Brain pericyte (primary cell): Measurements from ENCODE around the gene HNRNPLL.
"Not testable (repeated sequence)": the region's sequence is repeated elsewhere in the genome, so short reads cannot be mapped to it uniquely, and the experiment has no call there.

Experiments
- DNase-seq: peaks from one replicate; pipeline ENCODE4 v3.0.0-alpha.2; 2012; ENCODE audit warnings: low read depth, low spot score

Gene HNRNPLL

DNA sequence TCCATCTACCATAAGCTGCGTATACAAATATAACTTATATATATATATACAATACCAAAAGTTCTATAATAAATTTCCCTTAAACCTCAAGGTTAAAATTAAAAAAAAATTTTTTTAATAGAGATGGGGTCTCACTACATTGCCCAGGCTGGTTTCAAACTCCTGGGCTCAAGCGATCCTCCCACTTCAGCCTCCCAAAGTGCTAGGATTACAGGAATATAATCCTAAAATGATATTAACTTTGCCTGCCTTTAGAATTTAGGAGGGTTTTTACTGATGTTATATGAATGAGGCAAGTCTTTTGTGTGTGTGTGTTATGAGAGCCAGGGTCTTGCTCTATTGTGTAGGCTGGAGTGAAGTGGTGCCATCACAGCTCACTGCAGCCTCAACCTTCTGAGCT lies 49.2 kb downstream of the HNRNPLL start:
- DNase-seq = no peak

DNA sequence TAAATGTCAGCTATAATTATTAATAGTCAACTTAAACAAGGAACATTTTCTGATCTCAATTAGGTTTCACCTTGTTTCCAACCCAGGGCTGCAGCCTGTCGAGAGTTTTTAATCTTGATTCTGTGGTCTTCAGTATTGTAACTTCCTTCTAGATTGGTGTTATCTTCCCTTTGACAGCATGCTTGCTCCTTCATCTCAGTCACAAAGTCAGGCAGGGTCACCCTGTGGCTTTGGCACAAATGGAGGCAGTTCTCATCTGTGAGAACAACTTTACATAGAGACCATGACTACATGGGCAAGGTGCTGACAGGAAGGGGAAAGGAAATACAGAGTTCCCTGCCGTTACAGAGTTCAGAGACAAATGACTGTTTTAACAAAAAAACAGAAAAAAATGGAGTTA lies 50.5 kb downstream of the HNRNPLL start:
- no peak for DNase-seq

DNA sequence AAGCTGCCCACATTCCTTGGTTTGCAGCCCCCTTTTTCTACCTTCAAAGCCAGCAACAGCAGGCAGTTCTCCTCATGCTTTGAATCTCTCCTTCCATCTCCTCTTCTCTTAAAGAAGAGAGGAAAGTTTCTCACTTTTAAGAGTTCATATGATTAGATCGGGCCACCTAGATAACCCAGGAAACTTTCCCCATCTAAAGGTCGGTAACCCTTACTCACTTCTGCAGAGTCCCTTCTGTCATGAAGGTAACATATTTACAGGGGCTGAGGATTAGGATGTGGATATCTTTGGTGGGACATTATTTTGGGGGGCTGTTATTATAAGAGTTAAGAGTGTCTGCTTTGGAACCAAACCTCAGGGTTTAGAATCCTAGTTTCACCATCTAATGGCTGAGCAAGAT lies 51.0 kb downstream of the HNRNPLL start:
- DNase-seq = no peak

DNA sequence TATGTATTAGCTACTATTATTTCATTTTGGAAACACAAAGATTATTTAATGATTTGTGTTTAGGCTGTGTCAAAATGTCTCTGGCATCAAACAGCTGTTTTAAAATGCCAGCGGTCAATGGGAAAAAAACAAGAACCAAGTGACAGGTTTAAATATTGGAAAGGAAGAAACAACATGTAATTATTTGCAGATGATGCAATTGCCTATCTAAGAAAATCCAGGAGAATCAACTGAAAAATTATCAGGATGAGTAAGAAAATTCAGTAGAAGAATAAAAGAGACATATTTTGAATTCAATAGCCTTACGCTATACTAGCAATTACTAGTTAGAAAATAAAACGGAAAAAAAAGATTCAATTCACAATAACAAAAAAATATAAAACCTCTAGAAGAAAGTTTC lies 51.6 kb downstream of the HNRNPLL start:
- no peak for DNase-seq

DNA sequence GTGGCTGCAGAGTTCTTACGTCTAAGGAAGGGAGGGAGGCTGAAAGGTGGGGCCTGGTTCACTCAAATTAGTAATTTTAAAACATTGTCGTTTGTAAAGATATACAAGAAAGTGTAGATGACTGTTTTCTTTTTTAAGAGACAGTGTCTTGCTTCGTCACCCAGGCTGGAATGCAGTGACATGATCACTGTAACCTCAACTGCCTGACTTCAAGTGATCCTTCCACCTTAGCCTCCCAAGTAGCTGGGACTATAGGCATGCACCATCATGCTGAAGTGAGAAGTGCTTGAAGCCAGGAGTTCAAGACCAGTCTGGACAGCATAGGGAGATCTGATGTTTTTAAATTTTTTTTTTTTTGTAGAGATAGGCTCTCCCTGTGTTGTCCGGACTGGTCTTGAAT lies 52.9 kb downstream of the HNRNPLL start:
- no peak for DNase-seq

DNA sequence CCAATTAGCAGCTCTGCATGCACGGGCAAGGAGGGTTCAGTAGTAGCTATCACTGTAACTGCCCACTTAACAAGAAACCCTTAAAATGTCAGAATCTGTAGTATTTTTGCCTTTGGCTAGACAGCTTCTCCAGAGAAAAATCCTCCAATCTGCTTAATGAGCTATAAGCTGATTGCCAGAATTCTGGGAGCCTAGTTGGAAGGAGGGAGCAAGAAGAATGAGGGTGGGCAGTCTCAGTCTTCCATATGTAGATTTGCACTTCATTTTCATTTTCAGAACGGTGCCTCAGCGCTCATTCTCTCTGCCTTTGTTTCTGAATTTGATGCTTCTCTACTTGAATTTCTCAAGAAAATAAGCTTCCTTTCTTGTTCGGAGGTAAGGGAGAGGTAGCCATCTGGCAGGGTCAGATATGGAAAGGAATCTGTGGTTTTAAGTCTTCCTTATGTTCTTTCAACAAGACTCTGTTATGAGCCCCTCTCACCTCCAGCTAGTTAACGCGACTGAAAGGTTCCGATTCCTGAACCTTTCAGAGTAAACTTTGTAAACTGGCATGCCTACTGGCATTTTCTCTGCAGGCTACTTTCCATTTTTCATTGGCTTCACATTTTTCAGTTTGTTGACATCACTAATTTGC lies 53.5 kb downstream of the HNRNPLL start:
- DNase-seq = no peak

DNA sequence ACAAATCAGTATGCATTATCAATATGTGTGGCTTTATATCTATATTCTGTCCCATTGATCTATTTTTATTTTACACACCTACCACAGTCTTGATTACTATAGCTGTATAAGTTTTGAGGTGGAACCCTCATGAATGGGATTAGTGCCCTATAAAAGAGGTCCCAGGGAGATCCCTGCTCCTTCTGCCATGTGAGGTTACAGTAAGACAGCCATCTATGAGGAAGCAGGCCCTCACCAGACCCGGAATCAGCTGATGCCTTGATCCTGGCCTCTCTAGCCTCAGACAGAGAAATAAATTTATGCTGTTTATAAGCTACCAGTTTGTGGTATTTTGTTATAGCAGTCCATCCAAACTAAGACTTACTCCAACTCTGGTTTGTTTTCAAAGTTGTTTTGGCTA lies 54.9 kb downstream of the HNRNPLL start:
- no peak for DNase-seq

DNA sequence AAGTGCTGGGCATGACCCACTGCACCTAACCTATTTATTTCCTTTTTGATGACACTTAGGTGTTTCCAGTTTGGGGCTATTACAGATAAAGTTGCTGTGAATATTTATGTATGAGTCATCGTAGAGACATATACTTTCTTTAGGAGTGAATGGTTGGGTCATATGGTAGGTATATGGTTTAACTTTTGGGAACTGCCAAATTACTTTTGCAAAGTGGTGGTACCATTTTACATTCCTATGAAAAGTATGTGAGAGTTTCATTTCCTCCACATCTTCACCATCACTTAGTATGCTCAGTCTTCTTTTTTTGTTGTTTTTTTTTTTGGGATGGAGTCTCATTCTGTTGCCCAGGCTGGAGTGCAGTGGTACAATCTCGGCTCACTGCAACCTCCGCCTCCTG lies 56.1 kb downstream of the HNRNPLL start:
- DNase-seq = no peak

DNA sequence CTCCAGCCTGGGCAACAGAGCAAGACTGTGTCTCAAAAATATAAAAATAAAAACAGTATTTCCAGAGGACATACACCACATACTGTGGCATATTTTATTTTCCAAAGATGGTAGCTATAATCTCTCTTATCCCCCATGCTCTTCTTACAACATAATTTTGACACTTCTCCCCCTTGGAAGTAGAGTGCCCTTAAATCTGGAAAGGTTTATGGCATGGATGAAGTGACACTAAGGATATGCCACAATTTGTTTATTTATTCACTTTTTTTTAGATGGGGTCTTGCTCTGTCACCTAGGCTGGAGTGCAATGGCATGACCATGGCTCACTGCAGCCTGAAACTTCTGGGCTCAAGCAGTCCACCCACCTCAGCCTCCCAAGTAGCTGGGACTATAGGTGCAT lies 56.7 kb downstream of the HNRNPLL start:
- DNase-seq = no peak

DNA sequence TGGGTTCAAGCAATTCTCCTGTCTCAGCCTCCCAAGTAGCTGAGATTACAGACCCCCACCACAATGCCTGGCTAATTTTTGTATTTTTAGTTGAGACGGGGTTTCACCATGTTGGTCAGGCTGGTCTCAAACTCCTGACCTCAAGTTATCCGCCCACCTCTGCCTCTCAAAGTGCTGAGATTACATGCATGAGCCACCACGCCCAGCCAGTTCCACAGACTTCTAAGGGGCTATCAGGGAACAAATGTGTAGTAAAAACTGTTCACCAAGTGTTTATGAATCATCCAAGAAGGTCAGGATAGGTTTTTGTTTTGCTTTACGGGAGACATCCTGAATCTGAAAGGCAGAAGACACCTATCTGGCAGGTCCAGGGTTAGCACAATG lies 60.5 kb downstream of the HNRNPLL start:
- not testable (repeated sequence) for DNase-seq

DNA sequence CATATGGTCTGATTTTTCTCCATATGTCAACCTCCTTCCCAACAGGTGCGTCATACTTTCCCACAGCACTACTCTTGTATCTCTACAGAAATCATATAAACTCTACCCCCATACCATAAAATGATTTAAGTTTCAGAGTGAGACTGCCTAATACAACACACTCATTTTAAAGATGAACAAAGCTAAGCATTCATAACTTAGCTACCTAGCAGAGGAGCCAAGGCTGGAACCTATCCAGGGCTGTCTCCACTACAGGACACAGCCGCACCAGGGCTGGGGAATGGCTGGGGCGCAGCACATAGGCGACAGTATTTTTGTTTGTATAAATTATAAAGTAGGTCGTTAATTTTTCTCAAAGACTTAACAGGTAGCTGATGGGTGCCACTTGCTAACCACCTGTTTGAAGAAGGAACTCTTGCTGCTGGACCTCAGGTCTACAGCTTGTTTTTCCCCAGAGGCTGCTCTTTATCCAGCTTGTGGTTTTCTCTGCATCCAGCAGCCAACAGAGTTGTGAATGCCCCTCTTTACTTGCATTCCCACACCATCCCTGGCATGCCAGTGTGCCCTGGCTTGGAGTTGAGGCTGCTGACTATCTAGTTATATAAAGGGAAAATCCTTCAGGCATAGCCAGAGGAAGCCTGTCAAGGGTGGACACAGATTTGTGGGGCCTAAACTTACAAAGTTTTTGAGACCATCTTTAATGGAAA lies 62.0 kb downstream of the HNRNPLL start:
- DNase-seq = no peak

DNA sequence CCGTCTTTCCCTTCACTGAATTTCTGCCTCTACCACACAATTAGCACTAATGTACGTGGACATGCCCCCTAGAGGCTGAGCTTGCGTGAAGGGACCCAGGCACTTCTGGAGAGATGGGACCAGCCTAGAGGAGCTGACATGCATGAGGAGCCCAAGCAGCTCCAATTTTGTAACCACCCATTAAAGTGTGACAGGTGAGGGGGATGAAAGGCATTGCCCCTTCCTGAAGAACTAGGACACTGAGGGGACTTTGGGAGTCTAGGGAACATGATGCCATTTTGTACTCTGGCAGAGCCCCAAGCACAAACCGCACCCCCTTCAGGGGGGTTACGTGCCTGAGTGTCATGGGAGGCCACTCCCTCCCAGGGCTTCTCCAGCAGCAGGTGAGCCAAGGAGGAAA lies 63.6 kb downstream of the HNRNPLL start:
- no peak for DNase-seq

DNA sequence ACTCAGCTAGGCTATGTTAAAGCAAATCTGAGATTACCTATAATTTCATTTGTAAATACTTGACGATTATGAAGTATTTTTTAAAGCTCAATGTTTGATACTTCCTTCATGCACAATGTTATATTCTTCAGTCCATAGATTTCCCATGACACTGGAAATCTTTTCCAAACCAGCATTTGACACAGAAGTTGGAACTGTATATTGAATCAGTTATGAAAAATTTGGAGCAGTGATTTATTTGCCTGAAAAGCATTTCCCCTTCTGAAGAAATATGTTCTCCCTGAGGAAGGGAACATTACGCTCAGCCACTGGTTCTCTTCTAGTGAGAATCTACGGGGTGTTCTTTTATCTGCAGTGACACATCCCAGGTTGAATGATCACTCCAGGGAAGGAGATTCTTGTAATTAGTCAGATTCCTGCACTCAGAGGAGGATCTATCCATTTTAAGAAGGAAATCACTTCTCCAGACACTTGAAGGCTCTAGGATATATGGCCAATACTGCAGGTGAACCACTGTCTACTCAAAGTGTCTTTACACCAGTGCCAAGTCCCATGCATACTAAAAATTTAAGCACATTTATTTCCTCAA lies 64.7 kb downstream of the HNRNPLL start:
- no peak for DNase-seq

DNA sequence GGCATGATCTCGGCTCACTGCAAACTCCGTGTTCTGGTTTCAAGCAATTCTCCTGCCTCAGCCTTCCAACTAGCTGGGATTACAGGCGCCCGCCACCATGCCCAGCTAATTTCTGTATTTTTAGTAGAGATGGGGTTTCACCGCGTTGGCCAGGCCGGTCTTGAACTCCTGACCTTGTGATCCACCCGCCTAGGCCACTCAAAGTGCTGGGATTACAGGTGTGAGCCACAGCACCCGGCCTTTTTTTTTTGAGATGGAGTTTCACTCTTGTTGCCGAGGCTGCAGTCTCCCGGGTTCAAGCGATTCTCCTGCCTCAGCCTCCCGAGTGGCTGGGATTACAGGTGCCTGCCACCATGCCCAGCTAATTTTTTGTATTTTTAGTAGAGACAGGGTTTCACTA lies 65.4 kb downstream of the HNRNPLL start:
- DNase-seq = not testable (repeated sequence)

DNA sequence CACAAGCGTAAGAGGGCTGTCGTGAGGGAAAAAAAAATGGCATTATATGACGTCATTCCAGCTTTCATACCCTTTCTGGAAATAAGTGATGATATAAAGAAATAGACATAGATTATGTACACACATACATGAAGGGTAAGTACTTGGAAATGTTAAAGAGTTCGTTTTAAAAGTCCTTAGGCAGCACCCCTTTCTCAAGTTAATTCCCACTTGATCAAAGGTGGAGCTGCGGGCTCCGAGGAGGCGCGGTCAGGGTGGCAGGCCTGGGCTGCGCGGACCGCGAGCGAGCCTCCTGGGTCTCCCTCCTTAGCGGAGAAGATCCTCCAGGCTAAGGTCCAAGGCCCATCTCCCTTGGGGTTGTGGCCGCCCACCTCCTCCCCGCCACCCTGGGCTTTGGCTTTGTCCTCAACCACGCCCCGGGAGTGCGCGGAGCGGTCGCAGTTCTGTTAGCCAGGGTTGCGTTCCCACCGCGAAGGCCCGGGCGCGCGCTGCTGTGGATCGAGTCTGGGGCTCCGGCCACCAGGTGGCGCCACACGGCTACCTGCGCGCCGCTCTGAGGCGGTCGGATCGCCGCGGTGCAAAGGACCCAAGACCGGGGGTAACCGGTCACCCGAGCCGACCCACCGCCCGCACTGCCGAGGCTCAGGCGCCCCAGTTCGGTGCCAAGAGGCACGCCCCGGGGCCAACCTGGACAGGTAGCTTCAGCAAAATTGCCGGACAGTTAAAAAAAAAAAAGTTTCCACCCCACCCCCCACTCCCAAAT lies 66.8 kb downstream of the HNRNPLL start:
- DNase-seq = no peak

DNA sequence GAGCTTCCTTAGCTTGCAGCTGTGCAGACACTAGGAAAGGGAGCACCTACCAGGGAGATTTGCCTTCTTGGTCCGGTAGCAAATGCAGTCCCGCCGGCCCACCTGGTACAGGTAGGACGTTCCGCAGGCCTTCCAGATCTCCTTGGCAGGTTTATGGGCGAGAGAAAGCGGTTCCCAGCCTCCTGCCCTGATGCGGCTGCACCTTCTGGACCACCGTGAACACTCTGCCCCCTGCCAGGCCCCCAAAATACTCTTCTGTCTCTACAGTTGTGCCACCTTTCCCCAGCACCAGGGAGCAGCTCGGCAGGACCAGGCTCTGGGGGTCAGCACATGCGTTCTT lies 67.4 kb downstream of the HNRNPLL start:
- no peak for DNase-seq

DNA sequence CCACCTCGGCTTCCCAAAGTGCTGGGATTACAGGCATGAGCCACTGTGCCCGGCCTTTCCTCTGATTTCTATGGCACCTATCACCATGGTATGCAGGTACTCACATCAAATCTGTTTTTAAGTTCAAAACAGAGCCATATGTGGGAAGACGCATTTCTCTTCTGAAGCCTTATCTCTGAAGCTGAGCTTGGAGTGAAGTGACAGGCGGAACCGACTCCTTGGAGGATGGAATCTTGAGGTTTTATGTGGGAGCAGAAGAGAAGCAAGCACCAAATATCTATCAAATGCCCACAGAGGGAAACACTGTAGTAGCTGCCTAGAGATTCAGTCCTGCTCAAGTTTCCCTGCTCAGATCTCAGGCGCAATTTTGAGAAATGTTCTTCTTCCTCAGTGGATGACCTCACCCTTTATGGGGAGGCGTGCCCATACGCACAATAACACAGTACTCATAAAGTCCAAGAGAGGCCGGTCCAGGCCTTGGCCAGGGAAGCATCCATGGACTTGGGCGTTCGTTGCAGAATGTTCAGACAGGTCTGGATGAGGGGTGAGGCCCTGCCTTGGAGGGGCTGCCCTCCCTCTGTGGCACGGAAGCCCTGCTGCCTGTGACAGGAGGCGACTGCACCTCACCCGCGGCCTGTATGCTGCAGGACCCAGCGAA lies 67.9 kb downstream of the HNRNPLL start:
- no peak for DNase-seq

DNA sequence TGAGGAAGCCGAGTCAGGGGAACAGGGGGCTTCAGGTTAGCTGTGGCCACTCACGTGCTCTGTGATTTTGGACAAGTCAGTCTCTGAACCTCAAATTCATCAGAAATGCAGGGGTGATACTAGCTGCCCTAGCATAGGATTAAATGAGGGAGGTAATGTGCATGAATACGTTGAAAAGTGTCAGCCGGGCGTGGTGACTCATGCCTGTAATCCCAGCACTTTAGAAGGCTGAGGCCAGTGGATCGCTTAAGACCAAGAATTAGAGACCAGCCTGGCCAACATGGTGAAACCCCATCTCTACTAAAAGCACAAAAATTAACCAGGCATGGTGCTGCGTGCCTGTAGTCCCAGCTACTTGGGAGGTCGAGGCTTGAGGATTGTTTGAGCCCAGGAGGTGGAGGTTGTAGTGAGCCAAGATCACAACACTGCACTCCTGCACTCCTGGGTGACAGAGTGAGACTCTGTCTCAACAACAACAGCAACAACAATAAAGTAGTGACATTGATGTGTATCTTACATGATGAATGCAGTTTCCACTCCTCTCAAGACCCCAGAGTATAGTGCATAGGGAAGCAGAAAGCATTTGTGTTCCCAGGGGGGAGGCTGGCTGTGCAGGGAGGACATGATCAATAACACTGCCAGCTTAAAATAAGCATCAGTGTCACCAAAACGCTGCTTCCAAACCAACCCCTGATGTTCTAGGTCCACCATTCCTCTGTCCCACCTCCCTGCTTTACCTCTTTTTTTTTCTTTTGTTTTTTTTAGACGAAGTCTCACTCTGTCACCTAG lies 68.8 kb downstream of the HNRNPLL start:
- DNase-seq = no peak

DNA sequence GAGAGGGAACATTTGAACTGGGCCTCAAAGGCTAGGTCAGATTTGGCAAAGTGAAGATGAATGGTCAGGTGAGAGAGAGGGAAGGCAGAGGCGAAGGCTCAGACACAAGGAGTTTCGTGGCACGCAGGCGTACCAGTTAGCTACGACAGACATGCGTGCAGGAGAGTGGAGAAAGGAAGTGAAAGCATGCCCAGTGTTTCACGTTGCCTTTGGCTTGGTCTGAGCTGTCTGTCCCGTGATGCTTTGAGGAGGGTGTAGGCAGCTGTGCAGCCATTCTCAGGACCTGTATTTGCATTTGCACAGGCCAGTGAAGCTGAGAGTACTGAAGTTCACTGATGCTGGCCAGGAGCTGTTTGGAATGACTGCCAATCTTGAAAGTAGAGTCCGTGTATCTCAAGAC lies 69.5 kb downstream of the HNRNPLL start:
- no peak for DNase-seq

DNA sequence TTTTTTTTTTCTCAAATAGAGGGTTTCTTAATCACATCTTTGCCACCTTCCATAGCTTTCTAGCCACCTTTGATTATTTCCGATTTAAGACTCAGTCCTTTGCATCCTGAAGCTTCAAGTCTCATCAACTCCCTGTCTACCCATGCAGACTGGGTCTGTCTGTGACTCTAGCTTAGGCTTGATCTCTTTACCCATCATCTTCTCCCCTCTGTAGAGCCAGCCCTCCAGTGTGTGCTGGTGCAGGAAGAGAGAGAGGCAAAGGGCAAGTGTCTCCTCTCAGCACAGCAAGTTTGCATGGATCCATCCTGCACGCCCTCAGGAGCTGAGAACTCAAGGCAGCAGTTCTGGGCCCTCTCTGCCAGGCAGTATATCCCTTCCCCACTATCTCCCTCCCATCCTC lies 70.4 kb downstream of the HNRNPLL start:
- DNase-seq = no peak

DNA sequence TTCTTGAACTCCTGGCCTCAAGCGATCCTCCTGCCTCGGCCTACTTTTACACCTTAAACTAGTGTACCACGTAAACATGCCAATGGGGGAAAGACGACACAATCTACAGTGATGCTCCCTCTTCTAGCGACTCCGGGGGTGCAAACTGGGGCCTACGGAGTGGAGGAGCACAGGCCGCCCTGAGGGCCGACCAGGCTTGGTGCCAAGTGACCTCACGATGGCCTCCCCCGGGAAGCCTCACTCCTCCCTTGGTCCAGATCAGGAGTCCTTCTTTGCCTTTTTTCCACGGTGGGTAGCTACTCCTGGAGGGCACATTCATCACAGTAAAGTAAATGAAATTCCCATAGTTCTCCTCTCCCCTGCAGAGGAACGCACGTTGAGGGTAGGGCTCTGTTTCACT lies 73.5 kb downstream of the HNRNPLL start:
- no peak for DNase-seq
